HG02610 (cell line): ENCODE data around the gene ERC2.
A peak's percentile ranks its signal among the peaks of the same experiment; 100 is the strongest.

ENCODE experiments used
- ATAC-seq: cut with Tn5 transposase; IDR thresholded peaks from one replicate; pipeline ENCODE4 v1.9.1; 2021; ENCODE audit warnings: mild to moderate bottlenecking, moderate library complexity; ENCODE audit not compliant: unreplicated experiment

Gene ERC2

DNA sequence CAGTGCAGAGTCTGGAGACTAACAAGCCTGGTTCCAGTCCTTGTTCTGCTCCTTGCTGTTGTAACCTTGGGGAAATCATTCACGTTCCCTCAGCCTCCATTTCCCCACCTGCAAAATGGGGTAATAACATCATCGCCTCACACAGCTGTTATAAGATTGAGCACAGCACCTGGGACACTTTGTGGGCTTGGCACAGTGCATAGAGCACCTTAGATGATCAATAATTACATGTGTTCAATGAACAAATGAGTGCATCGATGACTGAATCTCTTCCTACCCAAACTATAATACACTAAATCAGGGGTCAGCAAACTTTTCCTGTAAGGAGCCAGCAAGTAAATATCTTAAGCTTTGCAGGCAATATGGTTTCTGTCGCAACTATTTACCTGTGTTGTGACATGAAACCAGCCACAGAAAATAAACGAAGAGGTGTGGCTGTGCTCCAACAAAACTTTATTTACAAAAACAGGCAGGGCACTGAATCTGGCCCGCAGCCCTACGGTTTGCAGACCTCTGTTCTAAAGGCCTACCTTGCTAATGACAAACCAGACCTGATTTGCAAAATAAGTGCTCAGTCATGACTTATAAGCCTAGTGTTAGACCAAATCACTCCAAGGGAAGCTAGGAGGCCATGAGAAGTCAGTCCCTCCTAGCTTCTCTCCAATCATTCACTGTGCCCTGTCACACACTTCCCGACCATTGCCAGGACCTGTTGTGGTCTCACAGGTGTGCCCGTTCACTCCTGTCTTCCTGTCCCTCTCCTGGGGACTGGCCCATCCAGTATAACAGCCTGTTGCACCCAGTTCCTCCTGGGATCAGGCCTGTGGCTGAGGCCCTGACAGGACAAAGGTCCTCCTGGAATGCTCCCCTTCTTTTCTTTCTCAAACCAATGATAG lies 831.7 kb downstream of the ERC2 start:
- ATAC-seq = no peak

- no peak for ATAC-seq
Observed at GRCh38 chr3:55634345-55634744, 833.9 kb downstream of the ERC2 start.

GRCh38 chr3:55633333-55633732 lies 834.9 kb downstream of the ERC2 start:
- ATAC-seq = no peak

DNA sequence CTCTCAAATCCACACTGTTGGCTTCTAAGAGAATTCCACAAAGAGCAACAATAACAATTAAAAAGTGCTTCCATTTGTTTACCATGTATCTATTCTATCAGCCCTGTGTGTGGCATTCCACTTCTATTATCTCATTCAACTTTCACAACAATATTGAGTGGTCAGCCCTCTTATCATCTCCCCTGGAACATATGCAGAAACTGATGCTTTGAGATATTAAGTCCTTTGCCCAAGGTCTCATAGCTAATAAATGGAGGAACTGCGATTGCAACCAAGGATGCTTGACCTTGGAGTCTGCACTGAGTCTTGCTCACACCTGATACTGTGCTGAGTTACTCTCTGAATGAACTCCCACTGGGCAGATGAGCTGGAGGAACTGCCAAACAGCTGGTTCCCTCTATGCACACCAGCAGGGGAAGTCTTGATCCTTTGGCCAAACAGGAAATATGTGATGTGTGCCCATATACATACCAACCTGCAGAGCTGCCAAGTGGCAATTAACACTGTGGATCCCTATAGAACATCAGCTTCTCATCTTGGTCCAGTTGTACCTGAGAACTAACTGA lies 836.4 kb downstream of the ERC2 start:
- ATAC-seq = no peak

DNA sequence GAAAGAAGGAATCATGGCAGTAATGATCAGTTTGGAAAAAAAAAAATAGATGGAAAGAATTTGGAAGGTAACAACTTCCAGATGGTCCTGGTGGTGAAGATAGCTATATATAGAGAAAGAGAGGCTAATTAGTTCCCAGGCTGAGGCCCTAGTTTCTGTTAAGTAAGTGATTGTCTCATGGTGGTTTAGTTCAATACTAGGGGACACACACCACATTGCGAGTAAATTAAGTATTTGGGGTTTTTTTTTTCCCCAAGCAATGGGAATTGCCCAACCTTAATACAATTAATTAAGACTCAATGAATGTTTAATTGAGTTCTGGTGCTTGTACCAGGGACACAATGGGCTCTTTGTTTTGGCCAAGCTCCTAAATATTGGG lies 837.4 kb downstream of the ERC2 start:
- ATAC-seq = no peak

DNA sequence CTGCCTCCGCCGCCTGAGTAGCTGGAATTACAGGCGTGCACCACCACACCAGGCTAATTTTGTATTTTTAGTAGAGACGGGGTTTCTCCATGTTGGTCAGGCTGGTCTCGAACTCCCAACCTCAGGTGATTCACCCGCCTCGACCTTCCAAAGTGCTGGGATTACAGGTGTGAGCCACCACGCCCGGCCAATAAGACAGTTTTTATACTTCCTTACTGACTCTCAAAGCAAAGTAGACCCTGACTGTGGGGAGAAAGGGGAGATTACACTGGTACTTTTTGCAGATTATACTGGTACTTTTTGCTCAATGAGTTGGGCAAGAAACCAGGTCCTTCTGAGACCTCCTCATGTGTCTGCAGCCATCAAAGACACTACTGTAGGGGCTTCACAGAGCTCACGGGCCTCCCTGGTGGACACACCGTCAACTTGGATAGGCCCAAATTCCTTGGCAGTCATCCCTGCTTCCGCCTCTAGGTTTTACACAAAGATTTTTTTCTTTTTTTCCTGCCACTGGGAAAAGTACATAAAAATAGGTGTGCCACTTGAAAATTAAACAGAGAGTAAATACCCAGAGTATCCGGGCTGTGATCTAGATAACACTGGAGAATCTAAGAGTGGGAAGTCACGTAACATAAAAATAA lies 837.9 kb downstream of the ERC2 start:
- no peak for ATAC-seq

GRCh38 chr3:55629432-55629831 lies 838.8 kb downstream of the ERC2 start:
- ATAC-seq = no peak

DNA sequence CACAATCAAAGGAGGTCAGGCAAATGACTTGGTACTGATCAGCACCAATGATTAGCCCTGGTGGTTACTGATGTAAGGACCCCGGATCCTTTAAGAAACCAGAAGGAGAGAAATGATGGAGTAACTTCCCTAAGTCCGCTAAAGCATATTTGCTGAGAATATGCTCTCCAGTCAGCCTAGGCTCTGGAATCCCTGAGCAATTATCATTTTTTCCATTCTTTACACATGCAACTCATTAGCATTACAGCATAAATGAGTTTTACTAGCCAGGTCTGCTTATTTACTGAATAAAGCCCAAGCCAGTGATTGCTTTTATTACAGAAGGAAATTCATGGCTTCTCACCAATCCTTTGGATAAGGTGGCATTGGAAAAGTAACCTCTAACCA lies 842.0 kb downstream of the ERC2 start:
- no peak for ATAC-seq

GRCh38 chr3:55624238-55624637 lies 844.0 kb downstream of the ERC2 start:
- no peak for ATAC-seq

GRCh38 chr3:55623786-55624185 lies 844.5 kb downstream of the ERC2 start:
- no peak for ATAC-seq

DNA sequence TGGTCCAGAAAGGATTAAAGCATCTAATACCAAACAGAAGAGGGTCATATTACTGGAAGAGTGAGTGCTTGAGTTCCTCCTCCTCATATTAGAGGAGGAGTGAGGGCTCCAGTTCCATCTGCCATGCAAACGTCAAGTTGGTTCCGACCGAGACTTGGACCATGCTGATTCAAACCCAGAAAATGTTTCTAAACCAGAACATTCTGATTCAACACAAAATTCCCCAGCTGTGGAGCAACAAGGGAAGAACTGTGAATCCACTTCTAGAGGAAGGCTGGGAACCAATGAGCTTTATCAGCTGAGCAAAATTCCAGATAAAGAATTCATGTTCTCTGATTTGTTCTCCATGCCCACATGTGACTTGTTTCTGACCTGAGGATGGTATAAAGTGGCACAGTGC lies 845.5 kb downstream of the ERC2 start:
- no peak for ATAC-seq

DNA sequence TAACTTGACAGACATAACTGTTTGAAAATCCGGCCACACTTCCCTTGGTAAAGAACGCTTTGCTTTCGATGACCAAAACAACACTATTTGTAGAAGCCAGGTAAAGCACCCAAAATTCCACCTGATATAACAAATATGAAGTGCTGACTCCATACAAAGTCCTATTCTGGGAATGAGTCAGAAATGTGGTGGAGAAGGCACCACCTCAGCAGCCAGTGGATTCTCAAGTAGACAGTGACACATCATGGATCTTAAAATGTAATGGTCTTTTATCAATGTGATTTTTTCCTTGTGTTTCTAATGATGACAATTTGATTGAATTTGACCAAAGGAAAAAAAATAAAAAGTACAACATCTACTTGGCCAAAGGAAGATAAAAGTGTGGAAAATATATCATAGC lies 846.2 kb downstream of the ERC2 start:
- no peak for ATAC-seq

- ATAC-seq = no peak
Observed at GRCh38 chr3:55621648-55622047, 846.6 kb downstream of the ERC2 start.

GRCh38 chr3:55621026-55621422 lies 847.2 kb downstream of the ERC2 start:
- ATAC-seq = no peak

DNA sequence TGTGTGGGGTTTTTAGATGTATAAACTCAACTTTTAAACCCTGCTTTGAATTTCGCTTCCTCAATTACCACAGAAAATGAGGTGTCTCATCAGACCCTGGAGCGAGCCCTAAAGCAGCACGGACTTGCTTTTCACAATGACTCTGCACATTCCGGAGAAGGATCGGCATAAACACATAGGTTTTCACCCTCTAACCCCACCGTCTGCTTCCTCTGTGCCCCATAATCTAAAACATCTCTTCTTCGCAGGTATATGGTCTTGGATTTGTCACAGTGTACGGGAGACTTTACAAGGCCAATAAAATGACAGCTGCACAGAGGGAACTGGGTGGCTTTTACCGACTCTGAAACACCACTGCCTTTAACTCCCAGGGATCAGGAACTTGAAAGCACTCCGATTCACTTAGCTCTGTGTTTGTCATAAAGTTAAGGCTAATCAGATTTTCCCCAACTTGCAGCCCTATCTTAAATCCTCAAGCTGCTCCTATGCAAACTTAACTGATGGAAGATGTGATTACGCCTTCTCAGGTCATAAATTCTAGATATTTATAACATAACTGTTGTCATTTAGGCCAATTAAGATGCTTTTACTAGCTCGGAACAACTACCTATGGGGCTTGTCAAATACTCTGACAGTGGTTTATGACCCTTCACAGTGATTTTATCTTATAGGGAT lies 847.8 kb downstream of the ERC2 start:
- peak; percentile 46 for ATAC-seq

GRCh38 chr3:55619046-55619808 lies 849.0 kb downstream of the ERC2 start:
- peak; percentile 42 for ATAC-seq

GRCh38 chr3:55617385-55617784 lies 850.9 kb downstream of the ERC2 start:
- ATAC-seq = no peak

- ATAC-seq = no peak
Observed at GRCh38 chr3:55616803-55617202, 851.5 kb downstream of the ERC2 start.

DNA sequence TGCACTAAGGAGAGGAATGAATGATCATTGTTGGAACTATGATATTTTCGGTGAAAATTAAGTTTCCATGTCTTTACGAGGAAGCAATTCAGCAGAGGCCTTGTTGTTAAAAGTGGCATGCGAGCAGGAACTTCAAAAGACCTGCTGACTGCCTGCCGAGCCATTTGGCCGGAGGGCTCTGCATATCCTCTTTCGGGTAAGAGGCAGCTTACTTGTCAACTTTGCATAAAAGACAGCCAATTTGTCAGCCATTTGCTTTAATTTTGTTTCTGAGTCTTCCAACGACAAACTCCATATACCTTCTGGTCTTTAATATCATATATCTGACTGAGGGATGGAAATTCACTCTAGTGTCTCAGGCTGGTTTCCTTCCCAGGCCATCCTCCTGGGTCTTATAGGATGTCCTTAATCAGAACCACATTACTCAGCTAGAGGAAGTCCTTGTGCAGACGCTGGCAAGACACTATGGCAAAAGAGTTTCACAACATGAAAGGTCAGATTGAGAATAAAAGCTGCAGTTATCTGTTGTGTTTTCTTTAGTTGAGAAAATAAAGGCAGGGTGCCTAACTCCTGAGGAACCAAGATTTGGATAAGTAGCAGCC lies 852.5 kb downstream of the ERC2 start:
- ATAC-seq = no peak

DNA sequence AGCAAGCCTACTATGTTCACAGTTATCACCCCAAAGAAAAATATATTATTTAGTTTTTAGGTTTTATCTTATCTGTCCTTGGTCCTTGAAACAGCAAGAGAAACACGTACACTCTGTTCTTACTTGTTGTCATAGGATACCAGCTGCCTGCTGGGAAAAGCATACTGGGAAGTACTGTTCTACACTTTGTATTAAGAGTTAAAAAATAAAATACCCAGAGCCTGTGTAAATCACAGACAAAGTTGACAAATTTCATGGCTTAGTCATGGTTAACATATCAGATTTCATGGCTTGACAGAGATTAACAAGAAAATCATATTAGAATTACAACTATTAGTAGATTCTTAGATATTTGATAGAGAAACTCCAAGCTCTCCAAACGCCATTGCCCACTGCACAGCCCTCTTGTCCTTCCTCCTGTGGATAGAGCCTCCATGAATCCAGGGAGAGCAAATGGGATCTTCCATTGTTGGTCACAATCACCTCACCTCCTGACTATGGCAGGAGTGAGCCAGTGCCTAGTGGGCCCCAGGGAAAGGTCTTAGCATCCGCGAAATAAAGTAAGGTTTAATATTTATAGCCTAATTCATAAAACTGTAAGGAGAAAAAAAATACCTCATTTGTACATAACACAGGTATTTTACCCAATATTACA lies 853.1 kb downstream of the ERC2 start:
- no peak for ATAC-seq
